Hepatocyte (in vitro differentiated cells): Measurements from ENCODE around the gene COL24A1. TPM values are rescaled to one million over a fixed set of nuclear protein-coding genes. Genes with fewer than 3 reads are reported as not detected.

Source experiments
- DNase-seq: peaks from one replicate; pipeline ENCODE4 v3.0.0-alpha.2; 2016; ENCODE audit warnings: low spot score
- H2AFZ ChIP-seq: fragments of 200-600 bp; sonication (generic); 2 replicates; pipeline ENCODE4 v1.6.0; 2016; ENCODE audit warnings: antibody characterized with exemption, mild to moderate bottlenecking
- H3K27ac ChIP-seq: fragments of 200-600 bp; sonication (generic); 2 replicates; pipeline ENCODE4 v1.5.1; 2016; ENCODE audit warnings: mild to moderate bottlenecking
- H3K27me3 ChIP-seq: fragments of 200-600 bp; sonication (generic); 2 replicates; pipeline ENCODE4 v1.6.1; 2016
- H3K36me3 ChIP-seq: fragments of 200-600 bp; sonication (generic); replicated peaks from 2 replicates; pipeline ENCODE4 v1.5.1; 2016; ENCODE audit warnings: low read depth; ENCODE audit not compliant: insufficient read depth
- H3K4me1 ChIP-seq: fragments of 200-600 bp; sonication (generic); 2 replicates; pipeline ENCODE4 v1.5.1; 2016; ENCODE audit warnings: mild to moderate bottlenecking, moderate library complexity; ENCODE audit not compliant: insufficient read depth
- H3K4me2 ChIP-seq: fragments of 200-600 bp; sonication (generic); 2 replicates; pipeline ENCODE4 v1.6.0; 2016
- H3K4me3 ChIP-seq: fragments of 200-600 bp; sonication (generic); 2 replicates; pipeline ENCODE4 v1.5.1; 2016; ENCODE audit warnings: mild to moderate bottlenecking
- H3K79me2 ChIP-seq: fragments of 200-600 bp; sonication (generic); 2 replicates; pipeline ENCODE4 v1.6.0; 2017; ENCODE audit warnings: mild to moderate bottlenecking
- H3K9me2 ChIP-seq: fragments of 200-600 bp; sonication (generic); replicated peaks from 2 replicates; pipeline ENCODE4 v1.6.0; 2017; ENCODE audit warnings: mild to moderate bottlenecking; ENCODE audit not compliant: insufficient read depth
- H3K9me3 ChIP-seq: fragments of 200-600 bp; sonication (generic); 2 replicates; pipeline ENCODE4 v1.5.1; 2016; ENCODE audit warnings: low read depth, mild to moderate bottlenecking
- H4K20me1 ChIP-seq: fragments of 200-600 bp; sonication (generic); 2 replicates; pipeline ENCODE4 v1.6.0; 2016; ENCODE audit warnings: mild to moderate bottlenecking; ENCODE audit not compliant: insufficient read depth, poor library complexity, severe bottlenecking
- CTCF ChIP-seq: fragments of 200-600 bp; sonication (generic); IDR thresholded peaks from 2 replicates; pipeline ENCODE4 v1.5.1; 2016; ENCODE audit warnings: antibody characterized with exemption, mild to moderate bottlenecking; ENCODE audit not compliant: poor library complexity
- EZH2 ChIP-seq: fragments of 200-600 bp; sonication (generic); IDR thresholded peaks from 2 replicates; pipeline ENCODE4 v1.6.1; 2016; ENCODE audit warnings: antibody characterized with exemption, mild to moderate bottlenecking, borderline replicate concordance
- EZH2phosphoT487 ChIP-seq: fragments of 200-600 bp; sonication (generic); IDR thresholded peaks from one replicate; pipeline ENCODE4 v1.6.1; 2018; ENCODE audit warnings: antibody characterized with exemption, mild to moderate bottlenecking, low read depth, moderate library complexity; ENCODE audit not compliant: unreplicated experiment, severe bottlenecking
- WGBS: methylation state at CpG from one replicate; pipeline ENCODE4 v1.1.6; 2016; ENCODE audit warnings: low lambda C conversion rate; ENCODE audit errors: missing lambda C conversion rate; 5-methylcytosine and 5-hydroxymethylcytosine counted together
- polyA plus RNA-seq: library from polyadenylated mRNA; unstranded; fragments of >200 nt; fragmentation: Nextera tagmentation; extraction: Ambion mirVana; gene quantifications from 2 replicates; pipeline ENCODE4 v1.2.1, GENCODE V29; 2016
- total RNA-seq: library from RNA; depleted of rRNA; stranded (reverse); fragments of >200 nt; gene quantifications from 2 replicates; pipeline ENCODE4 v1.2.3, GENCODE V29; 2014

The COL24A1 gene
- total and polyA plus RNA-seq, 2 experiments from 2014 or later = 2.4 to 2.7 TPM

DNA sequence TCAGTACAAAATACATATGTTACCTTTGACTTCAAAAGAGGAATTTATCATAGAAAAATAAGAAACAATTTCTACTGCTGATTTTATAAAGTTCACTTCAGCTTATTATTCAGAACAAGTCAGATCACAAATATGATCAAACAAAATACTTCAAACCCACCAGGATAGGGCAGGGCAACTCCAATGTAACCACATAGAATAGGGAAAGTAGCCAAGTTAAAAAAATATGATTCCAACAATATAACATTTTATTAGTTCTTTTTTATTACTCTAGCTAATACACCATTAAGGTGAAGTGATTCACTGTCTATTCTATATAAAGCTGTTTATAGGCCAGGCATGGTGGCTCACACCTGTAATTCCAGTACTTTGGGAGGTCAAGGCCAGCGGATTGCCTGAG, 393.8 kb downstream of the COL24A1 start:
- no peaks in the 10 kb centered on the region for H3K9me2 ChIP-seq
- no peaks in the 10 kb centered on the region for H3K36me3 ChIP-seq
- peaks cover 3% of the 10 kb centered on the region for H3K27me3 ChIP-seq
- TF ChIP-seq CTCF (no peak), EZH2phosphoT487 (no peak)
- DNase-seq = no peak
- no peaks in the 10 kb centered on the region for H3K79me2 ChIP-seq
- WGBS = 96% methylated on average over 1 of the region's 1 CpG
- H3K4me1 ChIP-seq = no peaks in the 10 kb centered on the region
- H3K27ac ChIP-seq = no peak overlapping the region
- no peak overlapping the region for H2AFZ ChIP-seq
- H4K20me1 ChIP-seq = no peaks in the 10 kb centered on the region
- H3K9me3 ChIP-seq = no peaks in the 10 kb centered on the region
- no peak overlapping the region for H3K4me3 ChIP-seq
- no peak overlapping the region for H3K4me2 ChIP-seq

DNA sequence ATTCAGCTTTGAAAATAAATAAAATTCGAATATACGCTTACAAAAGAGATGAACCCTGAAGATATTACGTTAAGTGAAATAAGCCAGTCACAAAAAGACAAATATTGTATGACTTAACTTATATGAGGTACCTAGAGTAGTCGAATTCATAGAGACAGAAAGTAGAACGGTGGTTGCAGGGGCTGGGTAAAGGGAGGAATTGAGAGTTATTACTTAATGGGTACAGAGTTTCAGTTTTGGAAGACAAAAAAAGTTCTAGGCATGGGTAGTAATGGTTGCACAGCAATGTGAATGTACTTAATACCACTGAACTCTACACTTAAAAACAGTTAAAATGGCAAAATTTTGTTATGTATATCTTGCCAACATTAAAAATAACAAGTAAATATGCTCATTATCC, 399.7 kb downstream of the COL24A1 start:
- Histone ChIP-seq H2AFZ (no peak overlapping the region), H3K9me2 (no peaks in the 10 kb centered on the region), H3K9me3 (no peaks in the 10 kb centered on the region), H4K20me1 (no peaks in the 10 kb centered on the region), H3K27me3 (peaks cover 3% of the 10 kb centered on the region), H3K36me3 (no peaks in the 10 kb centered on the region), H3K4me2 (no peak overlapping the region), H3K4me3 (no peak overlapping the region), H3K4me1 (no peaks in the 10 kb centered on the region), H3K79me2 (no peaks in the 10 kb centered on the region), H3K27ac (no peak overlapping the region)
- no peak for DNase-seq
- TF ChIP-seq CTCF (no peak), EZH2phosphoT487 (no peak)
- WGBS = 87% methylated on average over 5 of the region's 5 CpGs

- Histone ChIP-seq H3K4me3 (no peak overlapping the region), H2AFZ (no peak overlapping the region), H3K4me1 (no peaks in the 10 kb centered on the region), H3K27me3 (no peaks in the 10 kb centered on the region), H3K9me2 (no peaks in the 10 kb centered on the region), H4K20me1 (no peaks in the 10 kb centered on the region), H3K36me3 (no peaks in the 10 kb centered on the region), H3K79me2 (no peaks in the 10 kb centered on the region), H3K4me2 (no peak overlapping the region), H3K27ac (no peak overlapping the region), H3K9me3 (no peaks in the 10 kb centered on the region)
- no peak for TF ChIP-seq CTCF
- TF ChIP-seq EZH2 = no peak
- no peak for TF ChIP-seq EZH2phosphoT487
- no peak for DNase-seq
- WGBS = 0% methylated on average over 1 of the region's 1 CpG
Observed at GRCh38 chr1:85748120-85748519, 408.5 kb downstream of the COL24A1 start.

GRCh38 chr1:85746777-85747176, 409.8 kb downstream of the COL24A1 start:
- Histone ChIP-seq H3K79me2 (no peaks in the 10 kb centered on the region), H2AFZ (no peak overlapping the region), H3K4me3 (no peak overlapping the region), H3K4me2 (no peak overlapping the region), H3K9me2 (no peaks in the 10 kb centered on the region), H3K4me1 (no peaks in the 10 kb centered on the region), H3K36me3 (no peaks in the 10 kb centered on the region), H3K27ac (no peak overlapping the region), H3K9me3 (no peaks in the 10 kb centered on the region), H3K27me3 (no peaks in the 10 kb centered on the region), H4K20me1 (no peaks in the 10 kb centered on the region)
- no peak for DNase-seq
- TF ChIP-seq EZH2phosphoT487 (no peak), CTCF (no peak), EZH2 (no peak)
- 95% methylated on average over 3 of the region's 3 CpGs for WGBS
